Breast epithelium (tissue), 3 donors: ENCODE data around the gene H1-8.
"Not testable (repeated sequence)": the region's sequence is repeated elsewhere in the genome, so short reads cannot be mapped to it uniquely, and the experiment has no call there.

ENCODE experiments used
- POLR2AphosphoS5 ChIP-seq, 3 donors: sonication (generic); formaldehyde crosslinking; IDR thresholded peaks; one replicate each; pipeline ENCODE4 v1.6.1; 2017; ENCODE audit warnings: antibody characterized with exemption in 3 of 3
- TF ChIP-seq, protein P1 (sequence below), 3 donors: fragments of 450-650 bp; IDR thresholded peaks; one replicate each; pipeline ENCODE4 v1.5.1; 2016 to 2017; ENCODE audit warnings: antibody characterized with exemption in 3 of 3, mild to moderate bottlenecking in 3 of 3, moderate library complexity in 3 of 3

- TF ChIP-seq POLR2AphosphoS5 (IDR thresholded peaks at IDR 0.05): not testable (repeated sequence)
- TF ChIP-seq, protein P1, sequence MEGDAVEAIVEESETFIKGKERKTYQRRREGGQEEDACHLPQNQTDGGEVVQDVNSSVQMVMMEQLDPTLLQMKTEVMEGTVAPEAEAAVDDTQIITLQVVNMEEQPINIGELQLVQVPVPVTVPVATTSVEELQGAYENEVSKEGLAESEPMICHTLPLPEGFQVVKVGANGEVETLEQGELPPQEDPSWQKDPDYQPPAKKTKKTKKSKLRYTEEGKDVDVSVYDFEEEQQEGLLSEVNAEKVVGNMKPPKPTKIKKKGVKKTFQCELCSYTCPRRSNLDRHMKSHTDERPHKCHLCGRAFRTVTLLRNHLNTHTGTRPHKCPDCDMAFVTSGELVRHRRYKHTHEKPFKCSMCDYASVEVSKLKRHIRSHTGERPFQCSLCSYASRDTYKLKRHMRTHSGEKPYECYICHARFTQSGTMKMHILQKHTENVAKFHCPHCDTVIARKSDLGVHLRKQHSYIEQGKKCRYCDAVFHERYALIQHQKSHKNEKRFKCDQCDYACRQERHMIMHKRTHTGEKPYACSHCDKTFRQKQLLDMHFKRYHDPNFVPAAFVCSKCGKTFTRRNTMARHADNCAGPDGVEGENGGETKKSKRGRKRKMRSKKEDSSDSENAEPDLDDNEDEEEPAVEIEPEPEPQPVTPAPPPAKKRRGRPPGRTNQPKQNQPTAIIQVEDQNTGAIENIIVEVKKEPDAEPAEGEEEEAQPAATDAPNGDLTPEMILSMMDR (IDR thresholded peaks at IDR 0.05): not testable (repeated sequence)
These were observed 43.2 kb upstream of the H1-8 start for GRCh38 chr3:129499604-129500333.
